Activated B cell treated with CpG ODN at 0.5 μM for 24 hours (primary cell): ENCODE data around the gene TMEM269. TPM values are rescaled to one million over a fixed set of nuclear protein-coding genes. Genes with fewer than 3 reads are reported as not detected.

Experiments
- ATAC-seq: fragments of 200-7000 bp; cut with Tn5 transposase; one replicate; pipeline ENCODE4 v1.10.0; 2021; ENCODE audit warnings: low read depth, mild to moderate bottlenecking, moderate library complexity
- CTCF ChIA-PET: fragments of 350-600 bp; sonication (Branson Sonifier 250); formaldehyde crosslinking; loops from one replicate; lab custom pipeline; 2021; ENCODE audit warnings: antibody characterized with exemption; lab: Charles Lee
- POLR2A ChIA-PET: fragments of 350-600 bp; sonication (Branson Sonifier 250); formaldehyde crosslinking; loops from one replicate; lab custom pipeline; 2021; ENCODE audit warnings: antibody characterized with exemption; lab: Charles Lee
- DNase-seq: peaks from one replicate; pipeline ENCODE4 v3.0.0; 2022
- H3K27ac Mint-ChIP-seq: one replicate; pipeline ENCODE4 v1.8.0; 2020; ENCODE audit warnings: mixed read lengths
- H3K27me3 Mint-ChIP-seq: one replicate; pipeline ENCODE4 v1.8.0; 2021; ENCODE audit warnings: mixed read lengths
- H3K36me3 Mint-ChIP-seq: one replicate; pipeline ENCODE4 v1.8.0; 2021; ENCODE audit warnings: low read depth, mixed read lengths
- H3K4me1 Mint-ChIP-seq: one replicate; pipeline ENCODE4 v1.8.0; 2021; ENCODE audit warnings: mixed read lengths
- H3K4me3 Mint-ChIP-seq: one replicate; pipeline ENCODE4 v1.8.0; 2020; ENCODE audit warnings: mild to moderate bottlenecking, mixed read lengths
- H3K9me3 Mint-ChIP-seq: one replicate; pipeline ENCODE4 v1.8.0; 2020; ENCODE audit warnings: mixed read lengths
- CTCF ChIP-seq: fragments of 200-600 bp; IDR thresholded peaks from one replicate; pipeline ENCODE4 v1.8.0; 2022; ENCODE audit warnings: antibody characterized with exemption, mild to moderate bottlenecking
- intact Hi-C: fragments of 100-400 bp; cut with micrococcal nuclease; formaldehyde crosslinking; loops from one replicate; pipeline ENCODE4 v1.15.1; 2024
- total RNA-seq: library from RNA; stranded (reverse); gene quantifications from 2 replicates; pipeline ENCODE4 v1.2.3, GENCODE V29; 2022

Gene TMEM269
- total RNA-seq, 1 donor from 2014 or later, result 0.31 TPM

- intact Hi-C loops, result no loop called here
- no peak for TF ChIP-seq CTCF
- Mint-ChIP-seq H3K36me3 (no peaks in the 10 kb centered on the region), H3K4me3 (no peak overlapping the region), H3K4me1 (peaks cover 16% of the 10 kb centered on the region), H3K27me3 (no peaks in the 10 kb centered on the region), H3K27ac (no peak overlapping the region), H3K9me3 (no peaks in the 10 kb centered on the region)
- no peak for ATAC-seq
- no peak for DNase-seq
- ChIA-PET POLR2A (no interaction called here), CTCF (no interaction called here)
These were observed 48.1 kb upstream of the TMEM269 start for GRCh38 chr1:42736571-42737200.

- Mint-ChIP-seq H3K27ac (peak overlapping the region; percentile 16), H3K36me3 (no peaks in the 10 kb centered on the region), H3K4me3 (no peak overlapping the region), H3K27me3 (no peaks in the 10 kb centered on the region), H3K9me3 (no peaks in the 10 kb centered on the region), H3K4me1 (peaks cover 16% of the 10 kb centered on the region)
- intact Hi-C loops, result no loop called here
- POLR2A ChIA-PET, result no interaction called here
- TF ChIP-seq CTCF, result no peak
- CTCF ChIA-PET, result no interaction called here
- DNase-seq, result no peak
- no peak for ATAC-seq
These were observed 47.5 kb upstream of the TMEM269 start for GRCh38 chr1:42737257-42737656.

- H3K9me3 Mint-ChIP-seq, result no peaks in the 10 kb centered on the region
- ChIA-PET POLR2A (no interaction called here), CTCF (no interaction called here)
- H3K4me1 Mint-ChIP-seq, result peaks cover 16% of the 10 kb centered on the region
- H3K36me3 Mint-ChIP-seq, result no peaks in the 10 kb centered on the region
- no peak overlapping the region for H3K27ac Mint-ChIP-seq
- no peak for DNase-seq
- TF ChIP-seq CTCF, result no peak
- intact Hi-C loops, result no loop called here
- no peak overlapping the region for H3K4me3 Mint-ChIP-seq
- no peak for ATAC-seq
- H3K27me3 Mint-ChIP-seq, result no peaks in the 10 kb centered on the region
These were observed 46.7 kb upstream of the TMEM269 start for GRCh38 chr1:42737986-42738677.

GRCh38 chr1:42738678-42739226 lies 46.0 kb upstream of the TMEM269 start:
- H3K9me3 Mint-ChIP-seq, result no peaks in the 10 kb centered on the region
- no peak for DNase-seq
- no peak for ATAC-seq
- POLR2A ChIA-PET, result no interaction called here
- H3K27me3 Mint-ChIP-seq, result no peaks in the 10 kb centered on the region
- no peak for TF ChIP-seq CTCF
- no peak overlapping the region for H3K27ac Mint-ChIP-seq
- intact Hi-C loops, result no loop called here
- CTCF ChIA-PET, result no interaction called here
- H3K36me3 Mint-ChIP-seq, result no peaks in the 10 kb centered on the region
- no peak overlapping the region for H3K4me3 Mint-ChIP-seq
- peaks cover 16% of the 10 kb centered on the region for H3K4me1 Mint-ChIP-seq
